Measurements from ENCODE around the gene ESR1. TPM values are rescaled to one million over a fixed set of nuclear protein-coding genes. Genes with fewer than 3 reads are reported as not detected.
"Not testable (repeated sequence)": the region's sequence is repeated elsewhere in the genome, so short reads cannot be mapped to it uniquely, and the experiment has no call there.

ESR1 gene
- total RNA-seq, 1 donor from 2014 or later = not detected

DNA sequence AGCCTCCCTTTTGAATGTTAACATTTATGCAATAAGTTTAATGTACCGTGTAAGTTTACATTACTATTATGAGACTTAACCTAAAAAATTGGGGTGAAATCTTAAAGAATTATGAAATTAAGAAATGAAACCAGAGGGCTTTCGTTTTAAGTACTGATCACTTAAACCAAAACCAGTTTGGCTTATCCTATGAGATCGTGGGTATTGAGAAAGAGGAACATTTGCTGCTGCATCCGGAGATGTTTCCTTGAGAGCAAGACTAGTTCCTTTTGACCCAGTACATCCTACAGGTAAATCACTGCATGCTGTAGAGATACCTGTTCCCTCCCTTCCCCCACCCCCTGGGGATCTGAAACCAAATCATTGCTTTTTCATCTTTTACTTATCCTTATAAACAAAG lies 201.3 kb downstream of the ESR1 start:
- Mint-ChIP-seq H3K27me3 (ENCODE audit: low read depth) (peaks cover 17% of the 10 kb centered on the region), H3K36me3 (no peaks in the 10 kb centered on the region), H3K4me3 (no peak overlapping the region)

DNA sequence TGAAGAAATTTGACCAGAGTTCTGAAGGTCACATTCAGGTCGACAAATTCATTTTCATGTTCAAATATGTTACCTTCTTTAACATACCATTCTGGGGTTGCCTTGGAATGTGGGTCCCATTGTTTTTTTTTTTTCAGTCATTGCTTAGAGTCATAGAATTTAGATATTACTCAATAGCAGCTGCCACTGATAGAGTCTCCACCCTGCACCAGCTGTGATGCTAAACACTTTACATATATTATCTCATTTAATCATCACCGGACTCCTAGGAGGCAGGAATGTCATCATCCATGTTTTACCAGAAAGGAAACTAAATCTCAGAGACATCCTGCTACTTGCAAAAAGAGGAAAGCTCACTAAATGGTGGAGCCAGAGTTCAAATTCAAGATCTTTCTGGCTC lies 204.7 kb downstream of the ESR1 start:
- H3K27ac Mint-ChIP-seq = no peak overlapping the region
- no peaks in the 10 kb centered on the region for H3K4me1 Mint-ChIP-seq
- peaks cover 9% of the 10 kb centered on the region for H3K9me3 Mint-ChIP-seq
- TF ChIP-seq CTCF (IDR thresholded peaks at IDR 0.05; ENCODE audit: unreplicated experiment) = no peak
- no peak overlapping the region for H3K4me3 Mint-ChIP-seq
- H3K27me3 Mint-ChIP-seq (ENCODE audit: low read depth) = peaks cover 18% of the 10 kb centered on the region
- H3K36me3 Mint-ChIP-seq = no peaks in the 10 kb centered on the region
- no peak for DNase-seq (ENCODE audit: low spot score in 2 of 2, unreplicated experiment in 2 of 2)

More for the DNA sequence above, 201.3 kb downstream of the ESR1 start:
- Mint-ChIP-seq H3K9me3 (no peaks in the 10 kb centered on the region), H3K27ac (no peak overlapping the region), H3K4me1 (no peaks in the 10 kb centered on the region)
- DNase-seq (ENCODE audit: low spot score in 2 of 2, unreplicated experiment in 2 of 2) = no peak
- no peak for TF ChIP-seq CTCF (IDR thresholded peaks at IDR 0.05; ENCODE audit: unreplicated experiment)

DNA sequence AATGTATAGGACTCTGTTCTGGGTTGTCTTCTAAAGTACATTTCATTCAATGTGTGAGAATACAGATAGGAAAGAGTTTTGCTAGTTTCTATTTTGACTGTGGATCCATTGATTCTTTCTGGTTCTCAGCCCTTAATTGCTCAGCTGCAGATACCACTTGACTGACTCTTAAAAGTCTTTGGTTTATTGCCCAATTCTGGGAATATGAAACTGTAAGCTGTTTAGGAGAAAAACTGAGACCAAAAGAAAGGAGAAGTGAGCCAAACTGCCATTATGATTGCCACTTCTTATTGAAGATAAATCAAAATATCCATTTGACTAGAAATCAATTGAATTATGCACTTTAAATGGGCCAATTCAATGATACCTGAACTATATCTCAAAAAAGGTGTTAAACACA lies 211.4 kb downstream of the ESR1 start:
- H3K27ac Mint-ChIP-seq = no peak overlapping the region
- no peak overlapping the region for H3K4me3 Mint-ChIP-seq
- H3K4me1 Mint-ChIP-seq = no peaks in the 10 kb centered on the region
- DNase-seq (ENCODE audit: low spot score in 2 of 2, unreplicated experiment in 2 of 2) = no peak
- H3K36me3 Mint-ChIP-seq = no peaks in the 10 kb centered on the region
- peaks cover 4% of the 10 kb centered on the region for H3K27me3 Mint-ChIP-seq (ENCODE audit: low read depth)
- peaks cover 22% of the 10 kb centered on the region for H3K9me3 Mint-ChIP-seq
- TF ChIP-seq CTCF (IDR thresholded peaks at IDR 0.05; ENCODE audit: unreplicated experiment) = no peak

GRCh38 chr6:152022303-152022702 lies 214.8 kb downstream of the ESR1 start:
- no peaks in the 10 kb centered on the region for H3K36me3 Mint-ChIP-seq
- peaks cover 16% of the 10 kb centered on the region for H3K9me3 Mint-ChIP-seq
- no peaks in the 10 kb centered on the region for H3K27me3 Mint-ChIP-seq (ENCODE audit: low read depth)
- no peak for DNase-seq (ENCODE audit: low spot score in 2 of 2, unreplicated experiment in 2 of 2)
- no peak for TF ChIP-seq CTCF (IDR thresholded peaks at IDR 0.05; ENCODE audit: unreplicated experiment)
- H3K4me1 Mint-ChIP-seq = no peaks in the 10 kb centered on the region
- H3K27ac Mint-ChIP-seq = no peak overlapping the region
- H3K4me3 Mint-ChIP-seq = no peak overlapping the region

GRCh38 chr6:152023613-152024012 lies 216.1 kb downstream of the ESR1 start:
- no peak for TF ChIP-seq CTCF (IDR thresholded peaks at IDR 0.05; ENCODE audit: unreplicated experiment)
- no peaks in the 10 kb centered on the region for H3K36me3 Mint-ChIP-seq
- no peak overlapping the region for H3K27ac Mint-ChIP-seq
- H3K4me3 Mint-ChIP-seq = no peak overlapping the region
- H3K27me3 Mint-ChIP-seq (ENCODE audit: low read depth) = no peaks in the 10 kb centered on the region
- peaks cover 16% of the 10 kb centered on the region for H3K9me3 Mint-ChIP-seq
- H3K4me1 Mint-ChIP-seq = no peaks in the 10 kb centered on the region
- no peak for DNase-seq (ENCODE audit: low spot score in 2 of 2, unreplicated experiment in 2 of 2)

DNA sequence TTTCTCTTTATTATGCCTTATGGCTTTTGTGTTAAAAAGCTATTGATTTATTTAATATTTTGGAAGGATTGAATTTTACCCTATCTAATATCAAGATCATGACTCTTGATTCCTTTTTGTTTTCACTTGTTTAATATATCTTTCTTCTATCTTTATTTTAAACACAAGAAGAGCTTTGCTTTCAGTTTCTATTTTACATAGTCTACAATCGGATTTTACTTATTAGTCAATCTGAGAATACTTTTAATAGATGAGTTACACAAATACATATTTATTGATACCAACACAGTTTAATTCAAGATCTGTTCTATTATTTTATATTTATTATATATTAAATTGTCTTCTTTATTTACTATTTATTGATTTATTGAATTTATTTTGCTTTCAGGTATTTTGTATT lies 218.8 kb downstream of the ESR1 start:
- H3K27me3 Mint-ChIP-seq (ENCODE audit: low read depth) = no peaks in the 10 kb centered on the region

GRCh38 chr6:152026744-152027143 lies 219.3 kb downstream of the ESR1 start:
- not testable (repeated sequence) for H3K4me1 Mint-ChIP-seq; H3K36me3 Mint-ChIP-seq; H3K27ac Mint-ChIP-seq; H3K4me3 Mint-ChIP-seq; H3K27me3 Mint-ChIP-seq (ENCODE audit: low read depth); DNase-seq (ENCODE audit: low spot score in 2 of 2, unreplicated experiment in 2 of 2)
- H3K9me3 Mint-ChIP-seq = peaks cover 32% of the 10 kb centered on the region

More for the DNA sequence above, 218.8 kb downstream of the ESR1 start:
- H3K9me3 Mint-ChIP-seq = peaks cover 32% of the 10 kb centered on the region
- no peak overlapping the region for H3K27ac Mint-ChIP-seq
- H3K4me1 Mint-ChIP-seq = no peaks in the 10 kb centered on the region
- TF ChIP-seq CTCF (IDR thresholded peaks at IDR 0.05; ENCODE audit: unreplicated experiment) = no peak
- H3K4me3 Mint-ChIP-seq = no peak overlapping the region
- DNase-seq (ENCODE audit: low spot score in 2 of 2, unreplicated experiment in 2 of 2) = no peak
- H3K36me3 Mint-ChIP-seq = no peaks in the 10 kb centered on the region

GRCh38 chr6:152033765-152034164 lies 226.3 kb downstream of the ESR1 start:
- not testable (repeated sequence) for H3K27me3 Mint-ChIP-seq (ENCODE audit: low read depth); H3K36me3 Mint-ChIP-seq; H3K4me3 Mint-ChIP-seq; H3K4me1 Mint-ChIP-seq; H3K27ac Mint-ChIP-seq; DNase-seq (ENCODE audit: low spot score in 2 of 2, unreplicated experiment in 2 of 2)
- peaks cover 39% of the 10 kb centered on the region for H3K9me3 Mint-ChIP-seq
